ENCODE results near the gene IQSEC2.

The IQSEC2 gene

DNA sequence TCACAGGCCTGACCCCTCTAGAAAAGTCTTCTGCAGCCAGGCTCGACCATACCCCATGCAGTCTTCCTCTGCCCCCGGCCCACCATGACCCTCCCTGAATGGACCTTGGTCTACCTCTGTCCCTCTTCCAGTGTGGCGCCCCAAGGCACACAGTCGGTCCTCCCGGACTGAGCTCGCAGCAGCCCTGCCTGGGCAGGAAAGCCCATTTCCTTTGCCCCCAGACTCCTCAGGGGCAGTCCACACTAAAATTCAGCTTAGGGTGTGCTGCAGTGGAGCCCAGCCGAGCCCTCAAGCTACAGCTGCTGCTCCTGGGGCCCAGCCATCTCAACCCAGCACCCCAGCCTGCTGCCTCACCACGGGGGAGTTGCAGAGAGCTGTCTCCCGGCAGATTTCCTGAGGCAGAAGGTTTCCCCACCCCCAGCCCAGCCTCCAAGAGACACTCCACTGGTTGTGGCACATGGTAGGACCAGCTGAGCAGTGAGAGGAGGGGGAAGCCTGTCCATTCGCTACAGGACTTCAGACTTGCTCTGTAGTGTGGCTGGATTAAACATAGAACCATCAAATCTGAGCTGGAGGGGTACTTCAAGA is 37.5 kb upstream of the IQSEC2 start:
- Histone ChIP-seq H3K4me1 (no peaks in the 10 kb centered on the region), H3K9ac (no peak overlapping the region), H3K36me3 (no peaks in the 10 kb centered on the region), H3K27me3 (peaks cover 63% of the 10 kb centered on the region), H3K4me2 (no peak overlapping the region), H3K27ac (no peak overlapping the region), H4K20me1 (peaks cover 25% of the 10 kb centered on the region; the same call in 1 of the 2 replicates), H3K9me3 (peaks cover 20% of the 10 kb centered on the region), H3K4me3 (no peak overlapping the region)
- no peak for TF ChIP-seq Cebpa-rat (IDR thresholded peaks at IDR 0.05)

DNA sequence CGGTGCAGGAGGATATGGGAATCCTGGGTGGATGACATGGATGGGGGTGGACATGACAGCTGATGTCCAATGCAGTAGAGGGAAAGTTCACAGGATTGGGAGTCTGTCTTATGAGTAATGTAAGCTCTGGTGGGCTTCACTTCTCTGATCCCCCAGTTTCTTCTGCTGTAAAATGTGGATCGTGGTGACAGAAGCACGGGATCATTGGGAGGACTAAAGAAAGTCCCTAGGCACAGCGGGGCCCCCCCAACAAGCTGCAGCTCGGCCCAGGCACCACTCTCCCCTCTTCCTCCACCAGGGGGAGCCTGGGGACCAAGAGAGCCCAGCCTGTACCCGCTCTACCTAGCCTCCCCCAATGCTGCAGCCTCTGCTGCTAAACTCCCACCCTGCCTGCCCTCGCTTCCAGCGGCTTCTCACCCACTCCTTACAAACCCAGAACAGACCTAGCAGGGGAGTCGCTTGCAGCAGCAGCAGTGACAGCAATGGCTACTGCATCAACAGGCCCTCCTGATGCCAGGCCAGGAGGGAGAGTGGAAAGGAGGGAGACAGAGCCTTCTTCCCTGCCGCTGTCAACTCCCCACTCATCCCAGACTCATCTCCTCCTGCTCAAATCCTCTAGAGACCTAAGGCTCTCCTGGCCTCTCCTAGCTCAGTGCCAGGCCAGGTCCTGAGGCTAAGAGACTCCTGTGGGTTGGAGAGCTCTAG is 36.1 kb upstream of the IQSEC2 start:
- no peak overlapping the region for H3K4me2 ChIP-seq
- peaks cover 25% of the 10 kb centered on the region; the same call in 1 of the 2 replicates for H4K20me1 ChIP-seq
- no peaks in the 10 kb centered on the region for H3K36me3 ChIP-seq
- no peak overlapping the region for H3K4me3 ChIP-seq
- H3K27me3 ChIP-seq = peaks cover 50% of the 10 kb centered on the region
- no peak for TF ChIP-seq Cebpa-rat (IDR thresholded peaks at IDR 0.05)
- H3K9ac ChIP-seq = no peak overlapping the region
- peaks cover 6% of the 10 kb centered on the region for H3K4me1 ChIP-seq
- H3K27ac ChIP-seq = no peak overlapping the region
- H3K9me3 ChIP-seq = peaks cover 20% of the 10 kb centered on the region

DNA sequence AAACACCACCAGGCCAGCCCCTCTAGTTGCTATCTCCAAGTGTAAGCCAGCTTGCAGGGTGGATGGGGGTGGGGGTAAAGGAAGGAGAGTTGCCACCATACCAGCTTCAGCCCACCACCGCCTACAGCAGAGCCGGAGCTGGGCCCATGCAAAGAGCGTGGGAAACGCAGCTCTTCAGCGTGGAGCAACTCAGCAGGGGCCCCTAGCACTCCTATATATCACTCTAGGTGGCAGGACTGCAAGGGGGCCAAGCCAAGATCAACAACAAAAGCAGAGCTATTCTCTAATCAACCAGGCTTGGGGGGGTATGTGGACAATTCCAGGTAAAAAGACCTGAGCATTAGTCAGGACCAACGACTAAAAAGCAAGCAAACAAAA is 35.5 kb upstream of the IQSEC2 start:
- Histone ChIP-seq H4K20me1 (peaks cover 25% of the 10 kb centered on the region; the same call in 1 of the 2 replicates), H3K4me3 (no peak overlapping the region), H3K36me3 (no peaks in the 10 kb centered on the region), H3K27ac (no peak overlapping the region), H3K9ac (no peak overlapping the region), H3K27me3 (peaks cover 43% of the 10 kb centered on the region), H3K4me2 (no peak overlapping the region), H3K9me3 (peaks cover 18% of the 10 kb centered on the region), H3K4me1 (peaks cover 6% of the 10 kb centered on the region)
- no peak for TF ChIP-seq Cebpa-rat (IDR thresholded peaks at IDR 0.05)

DNA sequence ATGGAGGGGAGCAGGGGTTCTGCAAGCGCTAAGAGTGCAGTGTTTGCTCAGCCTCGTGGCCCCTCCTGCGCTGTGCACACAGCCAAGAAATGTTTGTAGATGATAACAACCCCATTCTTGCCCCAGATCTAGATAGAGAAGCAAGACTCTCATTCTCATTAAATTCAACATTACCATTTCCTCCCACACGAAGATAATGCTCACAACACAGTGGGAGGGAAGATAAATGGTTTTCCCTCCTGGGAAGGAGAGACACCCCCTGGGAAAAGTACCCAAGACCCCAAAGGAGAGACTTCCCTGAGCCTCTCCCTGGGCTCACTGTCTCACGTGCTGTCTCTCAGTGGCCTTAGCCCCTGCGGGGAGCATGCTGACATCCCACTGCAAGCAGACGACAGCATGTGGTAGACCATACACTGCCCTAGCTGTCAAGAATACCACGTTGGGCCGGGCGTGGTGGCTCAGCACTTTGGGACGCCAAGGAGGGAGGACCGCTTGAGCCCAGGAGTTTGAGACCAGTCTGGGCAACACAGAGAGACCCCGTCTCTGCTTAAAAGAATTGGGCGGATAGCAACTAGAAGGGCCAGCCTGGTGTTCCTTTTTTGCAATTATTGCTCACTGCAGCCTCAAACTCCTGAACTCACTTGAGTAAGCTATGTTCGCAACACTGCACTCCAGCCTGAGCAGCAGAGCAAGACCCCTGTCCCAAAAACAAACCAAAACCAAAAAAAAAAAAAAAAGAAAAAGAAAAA is 34.9 kb upstream of the IQSEC2 start:
- Histone ChIP-seq H3K36me3 (no peaks in the 10 kb centered on the region), H3K4me3 (no peak overlapping the region), H4K20me1 (peaks cover 25% of the 10 kb centered on the region; the same call in 1 of the 2 replicates), H3K27me3 (peaks cover 38% of the 10 kb centered on the region), H3K9ac (no peak overlapping the region), H3K4me1 (peaks cover 6% of the 10 kb centered on the region), H3K4me2 (no peak overlapping the region), H3K27ac (no peak overlapping the region), H3K9me3 (peaks cover 13% of the 10 kb centered on the region)
- TF ChIP-seq Cebpa-rat (IDR thresholded peaks at IDR 0.05) = no peak

DNA sequence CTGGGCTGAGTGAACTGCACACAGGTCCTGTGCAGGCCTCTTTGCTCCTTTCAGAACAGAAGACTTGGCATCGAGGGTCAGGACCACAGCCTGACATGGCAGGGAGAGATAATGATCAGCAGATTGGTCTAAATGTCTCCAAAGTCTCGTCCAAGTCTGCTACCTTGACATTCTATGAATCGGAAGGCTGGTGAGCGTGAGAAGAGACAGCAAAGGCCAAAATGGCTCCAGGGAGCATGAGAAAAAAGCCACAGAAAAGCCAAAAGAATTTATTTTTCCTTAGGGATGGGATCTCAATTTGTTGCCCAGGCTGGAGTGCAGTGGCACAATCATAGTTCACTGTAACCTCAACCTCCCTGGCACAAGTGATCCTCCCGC is 32.3 kb upstream of the IQSEC2 start:
- peaks cover 6% of the 10 kb centered on the region for H3K4me1 ChIP-seq
- H3K36me3 ChIP-seq = no peaks in the 10 kb centered on the region
- no peak overlapping the region for H3K9ac ChIP-seq
- H3K9me3 ChIP-seq = no peaks in the 10 kb centered on the region
- no peak overlapping the region for H3K4me3 ChIP-seq
- H4K20me1 ChIP-seq = peaks cover 11% of the 10 kb centered on the region; the same call in 1 of the 2 replicates
- no peak for TF ChIP-seq Cebpa-rat (IDR thresholded peaks at IDR 0.05)
- peak overlapping the region; percentile 28; the same call in 1 of the 2 replicates for H3K4me2 ChIP-seq
- no peak overlapping the region for H3K27ac ChIP-seq
- H3K27me3 ChIP-seq = peaks cover 17% of the 10 kb centered on the region

DNA sequence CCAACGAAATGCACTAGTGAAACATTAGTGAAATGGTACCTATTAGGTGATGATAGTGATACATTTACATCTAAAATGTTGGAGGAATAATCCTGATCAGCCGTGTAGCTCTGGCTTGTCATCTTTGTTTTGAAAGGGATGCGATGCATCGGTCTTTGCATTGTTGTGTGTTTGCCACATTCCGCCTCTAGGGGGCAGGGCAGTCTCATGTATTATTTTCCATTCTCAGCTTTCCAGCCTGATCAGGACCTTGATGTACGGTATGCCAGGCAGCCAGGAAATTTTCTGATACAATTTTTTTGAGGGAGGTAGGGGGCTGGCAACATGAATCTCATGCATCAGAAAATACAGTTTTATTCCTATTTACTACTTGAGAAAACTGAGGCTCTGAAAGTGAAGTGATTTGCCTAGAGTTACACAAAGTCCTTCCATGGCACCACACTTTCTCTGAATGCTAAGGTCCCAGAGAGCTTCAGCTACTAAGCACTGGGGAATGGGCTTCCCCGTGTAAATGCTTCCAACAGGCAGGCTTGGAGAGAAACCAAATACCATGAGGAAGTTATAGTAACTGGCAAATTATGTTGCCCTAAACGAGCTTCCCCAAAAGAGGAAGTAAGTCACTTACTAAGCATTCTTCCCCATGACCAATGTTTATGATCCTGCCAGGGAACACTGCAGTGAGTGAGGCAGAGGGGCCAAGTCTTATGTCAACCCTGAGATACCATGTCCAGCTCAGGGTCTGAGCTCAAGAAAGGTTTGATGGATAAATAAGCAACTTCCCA is 31.8 kb upstream of the IQSEC2 start:
- Histone ChIP-seq H3K27ac (no peak overlapping the region), H3K27me3 (peaks cover 11% of the 10 kb centered on the region), H3K9ac (no peak overlapping the region), H3K36me3 (no peaks in the 10 kb centered on the region), H3K4me3 (no peak overlapping the region), H4K20me1 (0 out of 2 replicates have a peak, but pooled peaks cover 6% of the 10 kb centered on the region), H3K9me3 (no peaks in the 10 kb centered on the region), H3K4me2 (peak overlapping the region; percentile 28), H3K4me1 (peaks cover 6% of the 10 kb centered on the region)
- no peak for TF ChIP-seq Cebpa-rat (IDR thresholded peaks at IDR 0.05)

DNA sequence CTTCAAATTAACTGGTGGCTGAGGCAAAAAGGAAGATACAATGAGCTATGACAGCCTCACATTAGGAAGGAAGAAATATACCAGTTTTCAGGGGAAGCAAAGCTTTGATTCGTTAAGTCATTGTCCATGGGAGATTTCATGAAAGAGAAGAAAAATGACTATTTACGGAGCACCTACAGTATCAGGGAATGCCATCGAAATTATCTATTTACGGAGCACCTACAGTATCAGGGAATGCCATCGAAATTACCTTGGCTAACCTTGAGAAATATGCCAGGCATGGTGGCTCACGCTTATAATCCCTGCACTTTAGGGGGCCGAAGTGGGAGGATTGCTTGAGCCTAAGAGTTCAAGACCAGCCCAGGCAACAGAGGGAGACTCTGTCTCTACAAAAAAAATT is 28.5 kb upstream of the IQSEC2 start:
- no peaks in the 10 kb centered on the region for H4K20me1 ChIP-seq
- no peak overlapping the region for H3K4me2 ChIP-seq
- H3K36me3 ChIP-seq = no peaks in the 10 kb centered on the region
- no peak overlapping the region for H3K27ac ChIP-seq
- no peak for TF ChIP-seq Cebpa-rat (IDR thresholded peaks at IDR 0.05)
- no peaks in the 10 kb centered on the region for H3K9me3 ChIP-seq
- H3K27me3 ChIP-seq = peaks cover 5% of the 10 kb centered on the region
- H3K4me3 ChIP-seq = no peak overlapping the region
- H3K9ac ChIP-seq = no peak overlapping the region
- H3K4me1 ChIP-seq = peaks cover 6% of the 10 kb centered on the region

DNA sequence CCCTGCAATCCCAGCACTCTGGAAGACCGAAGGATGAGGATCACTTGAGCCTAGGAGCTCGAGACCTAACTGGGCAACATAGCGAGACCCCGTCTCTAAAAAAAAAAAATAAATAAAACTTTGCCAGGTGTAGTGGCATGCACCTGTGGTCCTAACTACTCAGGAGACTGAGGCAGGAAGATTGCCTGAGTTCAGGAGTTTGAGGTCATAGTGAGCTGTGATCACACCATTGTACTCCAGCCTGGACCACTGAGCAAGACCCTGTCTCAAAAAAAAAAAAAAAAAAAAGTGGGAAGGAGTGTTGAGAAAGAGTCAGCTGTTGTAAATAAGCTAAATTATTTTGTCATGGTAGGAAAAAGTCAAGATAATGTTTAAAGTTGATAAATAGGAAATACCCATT is 27.5 kb upstream of the IQSEC2 start:
- Histone ChIP-seq H3K9ac (no peak overlapping the region), H3K9me3 (no peaks in the 10 kb centered on the region), H3K4me1 (peaks cover 6% of the 10 kb centered on the region), H4K20me1 (no peaks in the 10 kb centered on the region), H3K4me2 (no peak overlapping the region), H3K4me3 (no peak overlapping the region), H3K36me3 (no peaks in the 10 kb centered on the region), H3K27ac (no peak overlapping the region), H3K27me3 (peaks cover 5% of the 10 kb centered on the region)
- TF ChIP-seq Cebpa-rat (IDR thresholded peaks at IDR 0.05) = no peak

DNA sequence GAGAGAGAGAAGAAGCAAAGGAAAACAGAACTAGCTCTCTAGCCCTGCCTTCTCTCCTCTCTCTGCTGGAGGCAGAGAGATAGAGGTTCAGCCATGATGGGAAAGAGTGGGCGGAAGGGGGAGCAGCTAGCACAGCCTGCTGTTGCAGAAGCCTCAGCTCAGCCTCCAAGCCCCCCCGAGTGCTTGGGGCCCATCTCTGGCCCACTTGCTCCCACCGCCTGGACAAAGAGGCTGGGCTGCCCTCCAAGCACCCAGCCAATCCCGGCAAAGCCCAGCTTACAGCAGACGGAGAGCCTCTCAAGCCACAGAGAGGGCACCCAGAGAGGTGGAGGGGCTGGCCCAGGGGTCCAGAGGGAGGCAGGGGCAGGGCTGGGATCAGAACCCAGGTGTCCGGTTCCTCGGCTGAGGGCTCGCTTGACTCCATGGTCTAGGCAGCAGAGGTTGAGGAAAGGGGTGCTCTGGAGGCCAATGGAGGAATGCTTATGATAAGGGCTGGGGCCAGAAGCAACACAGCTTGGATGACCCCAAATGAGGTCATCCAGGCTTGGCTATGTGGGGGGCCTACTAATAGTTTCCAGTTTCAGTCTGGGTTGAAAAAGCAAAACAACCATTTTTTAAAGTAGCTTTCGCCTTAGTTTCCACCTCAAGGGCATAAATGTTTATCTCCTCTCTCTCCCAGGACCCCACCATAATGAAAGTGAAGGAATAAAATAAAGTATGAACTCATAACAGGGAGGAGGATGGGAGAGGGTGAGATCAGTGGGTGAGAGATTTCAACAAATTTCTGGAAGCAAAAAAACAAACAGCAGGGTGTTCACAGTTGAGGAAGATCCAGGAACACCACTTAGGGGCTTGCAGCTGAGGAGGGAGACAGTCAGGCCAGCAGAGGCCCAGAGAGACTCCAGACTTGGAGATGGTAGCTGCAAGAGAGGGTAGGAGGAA is 24.9 kb upstream of the IQSEC2 start:
- H3K27me3 ChIP-seq = peaks cover 26% of the 10 kb centered on the region
- H4K20me1 ChIP-seq = no peaks in the 10 kb centered on the region
- H3K9me3 ChIP-seq = no peaks in the 10 kb centered on the region
- no peak overlapping the region for H3K4me3 ChIP-seq
- no peaks in the 10 kb centered on the region for H3K4me1 ChIP-seq
- no peak for TF ChIP-seq Cebpa-rat (IDR thresholded peaks at IDR 0.05)
- H3K4me2 ChIP-seq = no peak overlapping the region
- no peak overlapping the region for H3K9ac ChIP-seq
- no peak overlapping the region for H3K27ac ChIP-seq
- no peaks in the 10 kb centered on the region for H3K36me3 ChIP-seq
